Neural progenitor cell (in vitro differentiated cells): ENCODE measurements around the gene CAMK2A. TPM values are rescaled to one million over a fixed set of nuclear protein-coding genes. Genes with fewer than 3 reads are reported as not detected.

ENCODE experiments used
- DNase-seq: peaks from one replicate; pipeline ENCODE4 v3.0.0-alpha.2; 2016; ENCODE audit warnings: low spot score
- H2AFZ ChIP-seq: fragments of 200-600 bp; sonication (generic); replicated peaks from 2 replicates; pipeline ENCODE4 v1.6.1; 2016; ENCODE audit warnings: antibody characterized with exemption
- H3F3A ChIP-seq: fragments of 200-600 bp; sonication (generic); 2 replicates; pipeline ENCODE4 v1.6.1; 2016; ENCODE audit warnings: antibody characterized with exemption, low read depth
- H3K27ac ChIP-seq: fragments of 200-600 bp; sonication (generic); 2 replicates; pipeline ENCODE4 v1.5.1; 2016; ENCODE audit warnings: mild to moderate bottlenecking
- H3K27me3 ChIP-seq: fragments of 200-600 bp; sonication (generic); 2 replicates; pipeline ENCODE4 v1.6.1; 2016; ENCODE audit warnings: mild to moderate bottlenecking, moderate library complexity
- H3K36me3 ChIP-seq: fragments of 200-600 bp; sonication (generic); 2 replicates; pipeline ENCODE4 v1.5.1; 2016
- H3K4me1 ChIP-seq: fragments of 200-600 bp; sonication (generic); 2 replicates; pipeline ENCODE4 v1.6.1; 2016; ENCODE audit warnings: mixed run types
- H3K4me2 ChIP-seq: fragments of 200-600 bp; sonication (generic); 2 replicates; pipeline ENCODE4 v1.6.1; 2016
- H3K4me3 ChIP-seq: fragments of 200-600 bp; sonication (generic); 2 replicates; pipeline ENCODE4 v1.5.1; 2016
- H3K79me2 ChIP-seq: fragments of 200-600 bp; sonication (generic); 2 replicates; pipeline ENCODE4 v1.6.1; 2016; ENCODE audit warnings: low read depth
- H3K9ac ChIP-seq: fragments of 200-600 bp; sonication (generic); 2 replicates; pipeline ENCODE4 v1.6.1; 2016
- H3K9me3 ChIP-seq: fragments of 200-600 bp; sonication (generic); 2 replicates; pipeline ENCODE4 v1.5.1; 2016; ENCODE audit warnings: low read depth
- H4K20me1 ChIP-seq: fragments of 200-600 bp; sonication (generic); 2 replicates; pipeline ENCODE4 v1.6.1; 2016; ENCODE audit warnings: low read depth
- H3K27ac Mint-ChIP-seq: 3 replicates; pipeline ENCODE4 v1.8.0; 2021; ENCODE audit warnings: mixed read lengths
- H3K27me3 Mint-ChIP-seq: 2 replicates; pipeline ENCODE4 v1.8.0; 2022; ENCODE audit warnings: low read depth, mild to moderate bottlenecking, inconsistent platforms, moderate library complexity, mixed read lengths; ENCODE audit not compliant: insufficient read depth
- H3K36me3 Mint-ChIP-seq: 3 replicates; pipeline ENCODE4 v1.8.0; 2021; ENCODE audit warnings: mixed read lengths
- H3K4me1 Mint-ChIP-seq: 3 replicates; pipeline ENCODE4 v1.8.0; 2021; ENCODE audit warnings: mixed read lengths
- H3K4me3 Mint-ChIP-seq: 3 replicates; pipeline ENCODE4 v1.8.0; 2021; ENCODE audit warnings: mild to moderate bottlenecking, moderate library complexity, mixed read lengths
- H3K9me3 Mint-ChIP-seq: 3 replicates; pipeline ENCODE4 v1.8.0; 2020; ENCODE audit warnings: mixed read lengths
- CTCF ChIP-seq: fragments of 200-600 bp; sonication (generic); IDR thresholded peaks from 2 replicates; pipeline ENCODE4 v1.5.1; 2017; ENCODE audit warnings: antibody characterized with exemption, mild to moderate bottlenecking
- EZH2 ChIP-seq: fragments of 200-600 bp; sonication (generic); IDR thresholded peaks from 2 replicates; pipeline ENCODE4 v1.6.1; 2017; ENCODE audit warnings: antibody characterized with exemption, mild to moderate bottlenecking, moderate library complexity
- EZH2phosphoT487 ChIP-seq: fragments of 200-600 bp; sonication (generic); IDR thresholded peaks from 2 replicates; pipeline ENCODE4 v1.6.1; 2017; ENCODE audit warnings: antibody characterized with exemption
- total RNA-seq: library from RNA; depleted of rRNA; stranded (reverse); fragments of >200 nt; gene quantifications from 2 replicates; pipeline ENCODE4 v1.2.3, GENCODE V29; 2015; ENCODE audit warnings: low replicate concordance

Gene CAMK2A
- total RNA-seq, 1 donor from 2014 or later = 0.09 TPM

GRCh38 chr5:150244209-150244608 lies 45.4 kb downstream of the CAMK2A start:
- Mint-ChIP-seq H3K9me3 (no peaks in the 10 kb centered on the region), H3K27me3 (peaks cover 8% of the 10 kb centered on the region), H3K36me3 (no peaks in the 10 kb centered on the region), H3K4me1 (peaks cover 37% of the 10 kb centered on the region), H3K4me3 (no peak overlapping the region), H3K27ac (peak overlapping the region; percentile 85)
- Histone ChIP-seq H3K9me3 (no peaks in the 10 kb centered on the region), H3K4me1 (peaks cover 37% of the 10 kb centered on the region), H3K9ac (no peak overlapping the region), H3F3A (peaks cover 4% of the 10 kb centered on the region), H3K4me3 (no peak overlapping the region), H3K27me3 (no peaks in the 10 kb centered on the region), H4K20me1 (no peaks in the 10 kb centered on the region), H2AFZ (no peak overlapping the region), H3K4me2 (peak overlapping the region; percentile 56), H3K79me2 (no peaks in the 10 kb centered on the region), H3K36me3 (no peaks in the 10 kb centered on the region), H3K27ac (no peak overlapping the region)
- DNase-seq = no peak
- TF ChIP-seq EZH2phosphoT487 (no peak), CTCF (no peak), EZH2 (no peak)

- Histone ChIP-seq H3K79me2 (no peaks in the 10 kb centered on the region), H4K20me1 (no peaks in the 10 kb centered on the region), H3K36me3 (no peaks in the 10 kb centered on the region), H3K4me1 (peaks cover 37% of the 10 kb centered on the region), H3K27me3 (no peaks in the 10 kb centered on the region), H3K9me3 (no peaks in the 10 kb centered on the region), H2AFZ (no peak overlapping the region), H3K9ac (no peak overlapping the region), H3K4me2 (peak overlapping the region; percentile 56), H3K4me3 (no peak overlapping the region), H3F3A (peaks cover 4% of the 10 kb centered on the region), H3K27ac (no peak overlapping the region)
- Mint-ChIP-seq H3K27ac (no peak overlapping the region), H3K4me3 (no peak overlapping the region), H3K9me3 (no peaks in the 10 kb centered on the region), H3K27me3 (peaks cover 8% of the 10 kb centered on the region), H3K36me3 (no peaks in the 10 kb centered on the region), H3K4me1 (peaks cover 37% of the 10 kb centered on the region)
- TF ChIP-seq CTCF (no peak), EZH2phosphoT487 (peak; percentile 38), EZH2 (no peak)
- peak; percentile 72 for DNase-seq
Measured at GRCh38 chr5:150243590-150243989, 46.0 kb downstream of the CAMK2A start.

GRCh38 chr5:150242251-150242894 lies 47.2 kb downstream of the CAMK2A start:
- Histone ChIP-seq H2AFZ (peak overlapping the region; percentile 20), H3F3A (peaks cover 4% of the 10 kb centered on the region), H3K27me3 (no peaks in the 10 kb centered on the region), H3K79me2 (no peaks in the 10 kb centered on the region), H3K36me3 (no peaks in the 10 kb centered on the region), H4K20me1 (no peaks in the 10 kb centered on the region), H3K4me3 (no peak overlapping the region), H3K4me1 (peaks cover 37% of the 10 kb centered on the region), H3K4me2 (peak overlapping the region; percentile 47), H3K9ac (no peak overlapping the region), H3K27ac (no peak overlapping the region), H3K9me3 (no peaks in the 10 kb centered on the region)
- Mint-ChIP-seq H3K27me3 (peaks cover 11% of the 10 kb centered on the region), H3K27ac (no peak overlapping the region), H3K4me1 (peaks cover 37% of the 10 kb centered on the region), H3K4me3 (no peak overlapping the region), H3K9me3 (no peaks in the 10 kb centered on the region), H3K36me3 (no peaks in the 10 kb centered on the region)
- no peak for TF ChIP-seq EZH2
- TF ChIP-seq EZH2phosphoT487 = no peak
- DNase-seq = peak; percentile 39
